Raji (cell line): Measurements from ENCODE around the gene ATP8B1.

Experiments
- POLR2A ChIP-seq: IDR thresholded peaks from 2 replicates; pipeline ENCODE4 v1.6.1; 2011; ENCODE audit warnings: low read depth, low read length, control low read depth; ENCODE audit not compliant: insufficient read depth

The ATP8B1 gene

GRCh38 chr18:57785751-57786437 lies 17.2 kb downstream of the ATP8B1 start:
- TF ChIP-seq POLR2A: no peak

GRCh38 chr18:57784801-57785114 lies 18.4 kb downstream of the ATP8B1 start:
- TF ChIP-seq POLR2A: no peak

- no peak for TF ChIP-seq POLR2A
These were observed 18.9 kb downstream of the ATP8B1 start for GRCh38 chr18:57784034-57784800.

GRCh38 chr18:57782049-57782448 lies 21.1 kb downstream of the ATP8B1 start:
- TF ChIP-seq POLR2A: no peak

GRCh38 chr18:57780706-57781347 lies 22.3 kb downstream of the ATP8B1 start:
- TF ChIP-seq POLR2A: no peak

GRCh38 chr18:57780318-57780705 lies 22.8 kb downstream of the ATP8B1 start:
- no peak for TF ChIP-seq POLR2A

- TF ChIP-seq POLR2A: no peak
These were observed 26.3 kb downstream of the ATP8B1 start for GRCh38 chr18:57776767-57777166.

- TF ChIP-seq POLR2A: no peak
These were observed 26.8 kb downstream of the ATP8B1 start for GRCh38 chr18:57776354-57776753.

GRCh38 chr18:57775937-57776336 lies 27.2 kb downstream of the ATP8B1 start:
- TF ChIP-seq POLR2A: no peak

- no peak for TF ChIP-seq POLR2A
These were observed 30.7 kb downstream of the ATP8B1 start for GRCh38 chr18:57772387-57772799.

GRCh38 chr18:57771626-57772025 lies 31.5 kb downstream of the ATP8B1 start:
- TF ChIP-seq POLR2A: no peak

GRCh38 chr18:57771193-57771592 lies 31.9 kb downstream of the ATP8B1 start:
- no peak for TF ChIP-seq POLR2A

GRCh38 chr18:57768537-57769326 lies 34.4 kb downstream of the ATP8B1 start:
- no peak for TF ChIP-seq POLR2A

GRCh38 chr18:57767259-57768050 lies 35.7 kb downstream of the ATP8B1 start:
- no peak for TF ChIP-seq POLR2A

GRCh38 chr18:57764995-57765394 lies 38.1 kb downstream of the ATP8B1 start:
- no peak for TF ChIP-seq POLR2A
